ENCODE data around the gene RUNX1.

- no peak for TF ChIP-seq CTCF (IDR thresholded peaks at IDR 0.05; ENCODE audit: extremely low read depth in 1 of 2, insufficient read depth in 1 of 2, low read depth in 1 of 2, low read length in 2 of 2)
- no peak for TF ChIP-seq POLR2AphosphoS5 (IDR thresholded peaks at IDR 0.05; ENCODE audit: insufficient read depth, low read depth, low read length)
- TF ChIP-seq POLR2A (IDR thresholded peaks at IDR 0.05; ENCODE audit: low read depth, low read length): no peak
- TF ChIP-seq EZH2 (IDR thresholded peaks at IDR 0.05; ENCODE audit: borderline replicate concordance, low read depth, low read length, severe bottlenecking): no peak
- TF ChIP-seq GATA2 (IDR thresholded peaks at IDR 0.05; ENCODE audit: insufficient read depth, insufficient read length, low read depth, low read length): no peak
- no peak for TF ChIP-seq MAX (IDR thresholded peaks at IDR 0.05; ENCODE audit: insufficient read depth, insufficient read length)
- TF ChIP-seq FOS (IDR thresholded peaks at IDR 0.05; ENCODE audit: borderline replicate concordance, insufficient read depth, low read length): no peak
- TF ChIP-seq MYC (IDR thresholded peaks at IDR 0.05; ENCODE audit: low read depth, low read length): no peak
These were observed 233.0 kb downstream of the RUNX1 start for GRCh38 chr21:34815831-34816705.

Data from endothelial cell of umbilical vein (primary cell).